AG04450 (cell line): ENCODE results near the gene PTGIR. TPM values are rescaled to one million over a fixed set of nuclear protein-coding genes. Genes with fewer than 3 reads are reported as not detected.

Experiments used
- CTCF ChIA-PET: fragments of 300-600, 350-600 bp; formaldehyde crosslinking; extraction: SDS; loops from one replicate; lab custom pipeline; 2022; ENCODE audit warnings: antibody characterized with exemption, inconsistent platforms; lab: Charles Lee
- POLR2A ChIA-PET: fragments of 350-600 bp; formaldehyde crosslinking; extraction: SDS; loops from one replicate; lab custom pipeline; 2021; ENCODE audit warnings: antibody characterized with exemption, inconsistent platforms; lab: Yijun Ruan, JAX
- DNase-seq: peaks from one replicate; pipeline ENCODE4 v3.0.0-alpha.2; 2011; ENCODE audit warnings: low read depth, low spot score
- H3K27ac ChIP-seq: one replicate; pipeline ENCODE4 v1.5.1; 2012; ENCODE audit warnings: low read depth, low read length, control low read depth
- H3K27me3 ChIP-seq: one replicate; pipeline ENCODE4 v1.6.0; 2012; ENCODE audit warnings: low read length; ENCODE audit not compliant: control insufficient read depth, insufficient read depth
- H3K4me3 ChIP-seq: 2 replicates; pipeline ENCODE4 v1.5.1; 2011; ENCODE audit warnings: mild to moderate bottlenecking, low read depth, low read length, control low read depth
- H3K9me3 ChIP-seq: 2 replicates; pipeline ENCODE4 v1.5.1; 2012; ENCODE audit warnings: low read length; ENCODE audit not compliant: control insufficient read depth, insufficient read depth
- CTCF ChIP-seq: IDR thresholded peaks from 2 replicates; pipeline ENCODE4 v1.5.1; 2011; ENCODE audit warnings: low read depth, low read length, control low read depth, inconsistent platforms
- polyA plus RNA-seq: library from polyadenylated mRNA; depleted of rRNA; stranded (reverse); fragments of >200 nt; gene quantifications from 2 replicates; pipeline ENCODE4 v1.2.3, GENCODE V29; 2011

PTGIR gene
- polyA plus RNA-seq, 1 experiment: 2.4 TPM

DNA sequence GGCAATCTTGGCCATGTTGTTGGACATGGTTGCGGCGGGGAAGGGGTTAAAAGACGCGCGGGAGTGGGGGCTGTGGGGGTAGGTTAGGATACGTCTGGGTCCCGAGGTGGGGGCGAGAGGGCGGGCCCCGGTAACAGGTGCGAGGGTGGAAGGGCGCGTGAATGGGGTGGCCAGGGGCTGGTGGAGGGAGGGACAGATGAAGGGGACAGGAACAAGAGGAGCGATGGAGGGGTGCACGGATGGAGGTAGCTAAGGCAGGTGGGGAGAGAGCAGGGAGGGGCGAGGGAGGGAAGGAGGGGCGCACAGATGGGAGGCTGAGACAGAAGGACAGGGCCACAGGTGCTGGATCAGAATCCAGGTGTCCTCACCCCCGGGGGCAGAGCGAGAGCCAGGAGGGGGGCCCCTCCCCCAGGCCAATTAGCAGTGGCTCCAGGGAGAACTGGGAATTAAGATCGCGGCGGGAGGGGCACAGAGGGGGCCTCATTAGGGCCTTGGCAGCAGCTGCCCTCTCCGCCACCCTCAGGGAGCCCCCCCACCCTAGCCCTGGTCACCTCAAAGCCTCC, 9.8 kb upstream of the PTGIR start:
- H3K4me3 ChIP-seq: no peak overlapping the region
- no peak for TF ChIP-seq CTCF
- POLR2A ChIA-PET: interaction anchor here (0.6 kb wide), 1 partner anchor 12 kb away, joined by 5 read pairs; no protein-coding TSS in a partner anchor
- no peak for DNase-seq
- CTCF ChIA-PET: interaction anchor here (0.7 kb wide), 1 partner anchor 27 kb away, joined by 3 read pairs; no protein-coding TSS in a partner anchor
- H3K27me3 ChIP-seq: peaks cover 7% of the 10 kb centered on the region
- H3K9me3 ChIP-seq: peaks cover 4% of the 10 kb centered on the region; the same call in 1 of the 2 replicates
- H3K27ac ChIP-seq: no peak overlapping the region

DNA sequence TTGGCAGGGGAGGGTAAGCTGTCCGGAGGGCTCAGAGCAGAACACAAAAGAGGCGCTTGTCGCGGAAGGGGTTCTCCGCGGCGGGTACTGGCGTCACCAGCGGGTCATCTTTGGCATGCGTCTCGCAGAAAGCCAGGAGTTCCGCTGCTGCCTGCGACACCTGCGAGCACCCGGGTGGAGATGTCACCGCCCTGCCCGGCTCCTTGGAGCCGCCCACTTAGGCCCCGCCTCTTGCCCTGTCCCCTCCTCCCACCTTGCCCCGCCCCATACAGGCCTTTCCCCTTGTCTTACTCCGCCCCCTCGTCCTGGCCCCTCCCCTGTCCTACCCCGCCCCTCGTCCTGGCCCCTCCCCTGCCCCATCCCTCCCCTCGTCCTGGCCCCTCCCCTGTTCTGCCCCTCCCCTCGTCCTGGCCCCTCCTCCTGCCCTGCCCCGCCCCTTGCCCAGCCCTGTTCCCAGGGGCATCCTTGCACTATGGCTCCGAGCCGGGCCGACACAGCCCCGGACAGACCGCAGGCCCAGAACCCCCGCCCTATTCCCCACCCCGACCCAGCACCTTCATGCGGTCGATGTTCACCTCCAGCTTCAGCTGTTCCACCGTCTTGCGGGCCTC, 9.3 kb upstream of the PTGIR start:
- no peak for DNase-seq
- ChIA-PET POLR2A (interaction anchor here (0.6 kb wide), 1 partner anchor 11 kb away, joined by 5 read pairs; no protein-coding TSS in a partner anchor), CTCF (no interaction called here)
- Histone ChIP-seq H3K9me3 (peaks cover 4% of the 10 kb centered on the region; the same call in 1 of the 2 replicates), H3K27me3 (peaks cover 7% of the 10 kb centered on the region), H3K4me3 (no peak overlapping the region), H3K27ac (no peak overlapping the region)
- TF ChIP-seq CTCF: no peak

GRCh38 chr19:46633130-46633529, 8.2 kb upstream of the PTGIR start:
- Histone ChIP-seq H3K4me3 (no peak overlapping the region), H3K9me3 (peaks cover 4% of the 10 kb centered on the region; the same call in 1 of the 2 replicates), H3K27ac (no peak overlapping the region), H3K27me3 (peaks cover 7% of the 10 kb centered on the region)
- POLR2A ChIA-PET: no interaction called here
- no peak for TF ChIP-seq CTCF
- no peak for DNase-seq
- CTCF ChIA-PET: no interaction called here

DNA sequence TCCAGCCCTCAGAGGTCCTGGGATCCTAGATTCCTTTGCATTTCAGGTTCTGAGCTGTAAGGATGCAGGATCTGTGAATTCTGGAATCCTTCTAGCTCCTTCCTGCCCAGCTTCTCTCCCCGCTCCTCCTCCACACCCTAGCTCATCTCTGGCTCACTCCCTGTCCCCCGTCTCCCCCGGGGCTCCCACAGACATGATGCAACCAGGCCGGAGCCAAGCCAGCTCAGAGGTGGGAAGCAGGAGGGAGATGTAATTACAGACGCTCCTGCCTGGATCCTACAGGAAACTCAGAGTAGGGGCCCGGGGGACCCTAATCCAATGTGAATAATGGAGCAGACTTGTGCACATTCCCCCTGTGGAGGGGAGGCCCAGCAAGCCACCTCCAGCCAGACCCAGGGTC, 6.6 kb upstream of the PTGIR start:
- Histone ChIP-seq H3K27me3 (peaks cover 7% of the 10 kb centered on the region), H3K27ac (no peak overlapping the region), H3K9me3 (peaks cover 4% of the 10 kb centered on the region; the same call in 1 of the 2 replicates), H3K4me3 (no peak overlapping the region)
- TF ChIP-seq CTCF: no peak
- DNase-seq: no peak
- POLR2A ChIA-PET: interaction anchor here (0.8 to 1.4 kb wide), 2 partner anchors 15 to 30 kb away, joined by 4 to 6 read pairs; partner anchors contain the start of gene DACT3
- CTCF ChIA-PET: interaction anchor here (0.6 to 2.6 kb wide), 6 partner anchors 15 to 209 kb away, joined by 3 to 14 read pairs (median 4); partner anchors contain the start of gene DACT3
